HepG2 (cell line): ENCODE data around the gene GSTM4. TPM values are rescaled to one million over a fixed set of nuclear protein-coding genes. Genes with fewer than 3 reads are reported as not detected.

Experiments
- ATAC-seq: fragments of 200-7000 bp; cut with Tn5 transposase; 3 replicates; pipeline ENCODE4 v1.9.1; 2020; ENCODE audit warnings: mild to moderate bottlenecking, moderate library complexity
- BruUV-seq: library from RNA; stranded (reverse); fragments of 400-500 nt; replicated peaks from 2 replicates; lab custom pipeline; 2021; lab: Mats Ljungman, UMichigan
- CTCF ChIA-PET: fragments of 300-600 bp; formaldehyde crosslinking; extraction: SDS; loops from one replicate; lab custom pipeline; 2021; ENCODE audit warnings: low total read pairs, inconsistent platforms, low intra/inter-chr PET ratio; lab: Yijun Ruan, JAX
- POLR2A ChIA-PET: fragments of 350-600 bp; sonication (Branson Sonifier 250); formaldehyde crosslinking; loops from one replicate; lab custom pipeline; 2020; ENCODE audit warnings: antibody characterized with exemption, inconsistent platforms; lab: Yijun Ruan, JAX
- DNase-seq: peaks from one replicate; pipeline ENCODE4 v3.0.0-alpha.2; 2015; ENCODE audit warnings: low spot score
- FAIRE-seq: peaks from 3 replicates; lab custom pipeline; 2011; peaks lifted over from hg19 to GRCh38; lab: Jason Lieb, UNC
- H2AFZ ChIP-seq: one replicate; pipeline ENCODE4 v1.6.1; 2011; ENCODE audit warnings: low read length, inconsistent platforms
- H3K27ac ChIP-seq: fragments of 300-600 bp; 3 replicates; pipeline ENCODE4 v1.8.0; 2011; ENCODE audit warnings: mixed run types, mild to moderate bottlenecking, mixed read lengths, low read length, inconsistent platforms; ENCODE audit not compliant: insufficient read depth; ENCODE audit errors: extremely low read length
- H3K27me3 ChIP-seq, 2 experiments: fragments of 200-600 bp in 1 of 2; 2 replicates in 1 of 2; 3 replicates in 1 of 2; pipeline versions ENCODE4 v1.6.0 to v1.8.0; 2011; ENCODE audit warnings: low read length in 2 of 2, mild to moderate bottlenecking in 2 of 2, moderate library complexity in 2 of 2, inconsistent platforms in 1 of 2; ENCODE audit not compliant: insufficient read depth in 2 of 2, control insufficient read depth in 1 of 2
- H3K36me3 ChIP-seq, 2 experiments: fragments of 200-600 bp in 1 of 2; replicated peaks in 1 of 2; 2 replicates in 1 of 2; 3 replicates in 1 of 2; pipeline versions ENCODE4 v1.5.1 to v1.8.0; 2011; ENCODE audit warnings: low read length in 2 of 2, inconsistent platforms in 1 of 2; ENCODE audit not compliant: insufficient read depth in 2 of 2, control insufficient read depth in 1 of 2
- H3K4me1 ChIP-seq: 2 replicates; pipeline ENCODE4 v1.5.1; 2012; ENCODE audit warnings: low read length, inconsistent platforms; ENCODE audit not compliant: insufficient read depth
- H3K4me2 ChIP-seq: 2 replicates; pipeline ENCODE4 v1.6.0; 2011; ENCODE audit warnings: low read depth, low read length, inconsistent platforms
- H3K4me3 ChIP-seq, 3 experiments: fragments of 200-600 bp in 1 of 3; sonication (generic), shearing (Covaris generic) in 1 of 3; replicated peaks in 1 of 3; 2 replicates each; pipeline ENCODE4 v1.5.1; 2011 to 2016; ENCODE audit warnings: low read length in 3 of 3, inconsistent platforms in 2 of 3, low read depth in 2 of 3, mild to moderate bottlenecking in 2 of 3, control low read depth in 1 of 3, mixed read lengths in 1 of 3; ENCODE audit not compliant: insufficient read depth in 1 of 3
- H3K79me2 ChIP-seq: one replicate; pipeline ENCODE4 v1.6.1; 2011; ENCODE audit warnings: low read length, inconsistent platforms; ENCODE audit not compliant: insufficient read depth
- H3K9ac ChIP-seq: 2 replicates; pipeline ENCODE4 v1.6.0; 2011; ENCODE audit warnings: mild to moderate bottlenecking, low read depth, low read length, inconsistent platforms; ENCODE audit not compliant: insufficient read depth
- H3K9me3 ChIP-seq: 2 replicates; pipeline ENCODE4 v1.5.1; 2012; ENCODE audit warnings: mild to moderate bottlenecking, low read length
- H4K20me1 ChIP-seq: 2 replicates; pipeline ENCODE4 v1.6.0; 2011; ENCODE audit warnings: inconsistent platforms, mild to moderate bottlenecking, low read length, moderate library complexity; ENCODE audit not compliant: insufficient read depth
- FOXP1 ChIP-seq, 2 experiments: fragments of 450-650 bp in 1 of 2; IDR thresholded peaks; 2 replicates each; pipeline ENCODE4 v1.6.1; 2017 to 2018; ENCODE audit warnings: antibody characterized with exemption in 1 of 2
- NFIB ChIP-seq: sonication (generic); formaldehyde crosslinking; IDR thresholded peaks from 2 replicates; pipeline ENCODE4 v1.9.0; 2021; ENCODE audit warnings: missing genetic modification reagents, mild to moderate bottlenecking, borderline replicate concordance
- RCOR2 ChIP-seq: IDR thresholded peaks from 2 replicates; pipeline ENCODE4 v1.6.1; 2016; ENCODE audit warnings: missing biosample characterization, missing genetic modification reagents
- RFXAP ChIP-seq: sonication (generic); formaldehyde crosslinking; IDR thresholded peaks from 2 replicates; pipeline ENCODE4 v1.4.0; 2020; ENCODE audit warnings: missing genetic modification reagents, borderline replicate concordance
- TAF15 ChIP-seq: fragments of 200-400 bp; formaldehyde crosslinking; IDR thresholded peaks from one replicate; pipeline ENCODE4 v1.6.1; 2018; ENCODE audit warnings: mild to moderate bottlenecking, low read depth, low read length; ENCODE audit not compliant: poor library complexity, severe bottlenecking
- ZNF160 ChIP-seq: sonication (generic); formaldehyde crosslinking; IDR thresholded peaks from 2 replicates; pipeline ENCODE4 v1.8.0; 2022; ENCODE audit warnings: mild to moderate bottlenecking, inconsistent platforms, missing genetic modification reagents
- ZNF317 ChIP-seq: sonication (generic); formaldehyde crosslinking; IDR thresholded peaks from 2 replicates; pipeline ENCODE4 v1.5.0; 2020; ENCODE audit warnings: mild to moderate bottlenecking, missing genetic modification reagents
- ZNF672 ChIP-seq: sonication (generic); formaldehyde crosslinking; IDR thresholded peaks from 2 replicates; pipeline ENCODE4 v1.8.1; 2022; ENCODE audit warnings: missing genetic modification reagents
- ZNF841 ChIP-seq: sonication (generic); formaldehyde crosslinking; IDR thresholded peaks from 2 replicates; pipeline ENCODE4 v1.8.1; 2023; ENCODE audit warnings: missing genetic modification reagents, borderline replicate concordance
- WGBS: methylation state at CpG from one replicate; pipeline ENCODE4 v1.1.6; 2017; ENCODE audit warnings: low lambda C conversion rate; 5-methylcytosine and 5-hydroxymethylcytosine counted together
- in situ Hi-C: cut with HindIII; loops from 2 replicates; pipeline ENCODE4 v1.10.0; 2017; ENCODE audit warnings: low pct_unique_long_range_greater_than_20kb; ENCODE audit not compliant: extremely low pct_ligation_motif_present
- intact Hi-C: fragments of 100-400 bp; cut with micrococcal nuclease; formaldehyde crosslinking; loops from one replicate; pipeline ENCODE4 v1.10.0; 2022; ENCODE audit not compliant: unreplicated experiment
- polyA plus RNA-seq, 8 experiments: library from polyadenylated mRNA; depleted of rRNA in 3 of 8; stranded (reverse) in 7 of 8; unstranded in 1 of 8; fragments of >200 nt; fragmentation: Illumina TruSeq in 4 of 8; extraction: Trizol in 4 of 8; gene quantifications; 2 replicates each; pipeline versions ENCODE4 v1.2.1 to v1.2.3, GENCODE V29; 2011 to 2016; ENCODE audit warnings: low read depth in 4 of 8, missing spikeins in 1 of 8, mixed read lengths in 1 of 8; ENCODE audit not compliant: insufficient read depth in 1 of 8
- total RNA-seq, 5 experiments: library from RNA; depleted of rRNA; stranded (reverse); fragments of >200 nt; fragmentation: Illumina TruSeq; extraction: Trizol; gene quantifications; 2 replicates each; pipeline ENCODE4 v1.2.3, GENCODE V29; 2016; ENCODE audit warnings: low read depth in 1 of 5
- TF ChIP-seq, protein P1 (sequence below): sonication (generic); formaldehyde crosslinking; IDR thresholded peaks from 2 replicates; pipeline ENCODE4 v1.4.0; 2020; ENCODE audit warnings: missing genetic modification reagents
- TF ChIP-seq, protein P2 (sequence below): IDR thresholded peaks from 2 replicates; pipeline ENCODE4 v1.6.1; 2016; ENCODE audit warnings: low read depth, borderline replicate concordance
- TF ChIP-seq, protein P3 (sequence below): sonication (generic); formaldehyde crosslinking; IDR thresholded peaks from 2 replicates; pipeline ENCODE4 v1.4.0; 2020; ENCODE audit warnings: missing genetic modification reagents
- TF ChIP-seq, protein P4 (sequence below), 2 experiments: fragments of 450-650 bp in 1 of 2; sonication (generic) in 1 of 2; formaldehyde crosslinking; IDR thresholded peaks; 2 replicates each; pipeline versions ENCODE4 v1.5.0 to v1.8.0; 2020 to 2022; ENCODE audit warnings: mild to moderate bottlenecking in 1 of 2, missing genetic modification reagents in 1 of 2

Gene GSTM4
- total and polyA plus RNA-seq, 2 of the 13 experiments (the other 11 are each of a cell fraction or from before 2014, with no cell fraction given) = 25.3 to 40.8 TPM

DNA sequence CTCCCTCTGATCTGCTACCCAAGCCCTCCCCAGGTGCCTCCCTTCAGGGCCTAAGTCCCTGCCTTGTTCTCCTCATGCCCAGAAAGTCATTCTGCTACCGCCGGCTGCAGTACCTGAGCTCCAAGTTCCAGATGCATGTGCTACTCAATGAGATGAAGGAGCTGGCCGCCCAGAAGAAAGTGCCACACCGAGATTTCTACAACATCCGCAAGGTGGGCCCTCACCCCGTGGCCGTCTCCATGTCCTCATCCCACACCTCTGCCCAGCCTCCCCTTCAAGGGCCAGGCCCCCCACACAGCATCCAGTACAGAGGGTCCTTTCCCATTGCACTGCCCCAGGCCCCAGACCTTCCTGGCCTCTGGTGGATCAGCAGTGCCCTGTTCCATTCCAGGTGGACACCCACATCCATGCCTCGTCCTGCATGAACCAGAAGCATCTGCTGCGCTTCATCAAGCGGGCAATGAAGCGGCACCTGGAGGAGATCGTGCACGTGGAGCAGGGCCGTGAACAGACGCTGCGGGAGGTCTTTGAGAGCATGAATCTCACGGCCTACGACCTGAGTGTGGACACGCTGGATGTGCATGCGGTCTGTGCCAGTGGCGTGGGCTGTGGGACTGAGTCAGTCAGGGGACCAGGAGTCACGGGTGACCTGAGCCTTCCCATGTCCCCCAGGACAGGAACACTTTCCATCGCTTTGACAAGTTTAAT is 28.1 kb upstream of the GSTM4 start (continued):
- TF ChIP-seq, protein P1, sequence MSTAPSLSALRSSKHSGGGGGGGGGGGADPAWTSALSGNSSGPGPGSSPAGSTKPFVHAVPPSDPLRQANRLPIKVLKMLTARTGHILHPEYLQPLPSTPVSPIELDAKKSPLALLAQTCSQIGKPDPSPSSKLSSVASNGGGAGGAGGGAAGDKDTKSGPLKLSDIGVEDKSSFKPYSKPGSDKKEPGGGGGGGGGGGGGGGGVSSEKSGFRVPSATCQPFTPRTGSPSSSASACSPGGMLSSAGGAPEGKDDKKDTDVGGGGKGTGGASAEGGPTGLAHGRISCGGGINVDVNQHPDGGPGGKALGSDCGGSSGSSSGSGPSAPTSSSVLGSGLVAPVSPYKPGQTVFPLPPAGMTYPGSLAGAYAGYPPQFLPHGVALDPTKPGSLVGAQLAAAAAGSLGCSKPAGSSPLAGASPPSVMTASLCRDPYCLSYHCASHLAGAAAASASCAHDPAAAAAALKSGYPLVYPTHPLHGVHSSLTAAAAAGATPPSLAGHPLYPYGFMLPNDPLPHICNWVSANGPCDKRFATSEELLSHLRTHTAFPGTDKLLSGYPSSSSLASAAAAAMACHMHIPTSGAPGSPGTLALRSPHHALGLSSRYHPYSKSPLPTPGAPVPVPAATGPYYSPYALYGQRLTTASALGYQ (CRISPR knock-in tag) = no peak
- no peak for TF ChIP-seq TAF15
- no peak for TF ChIP-seq ZNF317 (CRISPR knock-in tag)
- TF ChIP-seq RFXAP (CRISPR knock-in tag) = no peak

DNA sequence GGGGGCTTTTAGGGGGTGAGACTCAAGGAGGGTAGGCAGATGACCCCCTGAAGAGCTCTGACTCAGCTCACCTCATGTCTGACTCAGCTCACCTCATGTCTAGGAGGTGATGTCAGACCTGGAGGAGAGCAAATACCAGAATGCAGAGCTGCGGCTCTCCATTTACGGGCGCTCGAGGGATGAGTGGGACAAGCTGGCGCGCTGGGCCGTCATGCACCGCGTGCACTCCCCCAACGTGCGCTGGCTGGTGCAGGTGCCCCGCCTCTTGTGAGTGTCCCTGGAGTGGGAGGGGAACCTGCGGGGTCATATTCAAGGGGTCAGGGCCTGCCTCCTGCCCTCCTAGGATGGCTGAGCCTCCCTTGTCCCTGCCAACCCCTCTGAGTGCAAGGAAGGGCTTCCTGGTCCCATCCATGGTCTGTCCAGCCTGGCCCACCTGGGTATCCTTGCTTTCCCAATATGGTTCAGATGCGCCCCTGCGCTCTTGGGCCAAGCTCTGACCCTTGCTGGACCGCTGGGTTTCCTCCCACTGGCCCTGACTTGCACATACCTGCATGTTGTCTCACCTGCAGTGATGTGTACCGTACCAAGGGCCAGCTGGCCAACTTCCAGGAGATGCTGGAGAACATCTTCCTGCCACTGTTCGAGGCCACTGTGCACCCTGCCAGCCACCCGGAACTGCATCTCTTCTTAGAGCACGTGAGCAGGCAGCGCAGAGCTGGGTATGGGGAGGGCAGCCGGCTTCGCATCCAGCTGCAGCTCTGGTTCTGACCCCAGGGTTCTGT is 27.2 kb upstream of the GSTM4 start:
- FAIRE-seq (no peak), DNase-seq (no peak), ATAC-seq (no peak)
- in situ Hi-C loops = no loop called here
- TF ChIP-seq, protein P2, sequence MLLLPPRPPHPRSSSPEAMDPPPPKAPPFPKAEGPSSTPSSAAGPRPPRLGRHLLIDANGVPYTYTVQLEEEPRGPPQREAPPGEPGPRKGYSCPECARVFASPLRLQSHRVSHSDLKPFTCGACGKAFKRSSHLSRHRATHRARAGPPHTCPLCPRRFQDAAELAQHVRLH = no peak
- TF ChIP-seq ZNF160 (CRISPR knock-in tag) = no peak
- no peak for TF ChIP-seq RCOR2
- TF ChIP-seq FOXP1 (IDR thresholded peaks at IDR 0.05) = no peak
- TF ChIP-seq FOXP1 (CRISPR knock-in tag; IDR thresholded peaks at IDR 0.05) = no peak
- TF ChIP-seq ZNF841 (CRISPR knock-in tag) = no peak
- TF ChIP-seq NFIB (CRISPR knock-in tag) = no peak
- TF ChIP-seq, protein P3, sequence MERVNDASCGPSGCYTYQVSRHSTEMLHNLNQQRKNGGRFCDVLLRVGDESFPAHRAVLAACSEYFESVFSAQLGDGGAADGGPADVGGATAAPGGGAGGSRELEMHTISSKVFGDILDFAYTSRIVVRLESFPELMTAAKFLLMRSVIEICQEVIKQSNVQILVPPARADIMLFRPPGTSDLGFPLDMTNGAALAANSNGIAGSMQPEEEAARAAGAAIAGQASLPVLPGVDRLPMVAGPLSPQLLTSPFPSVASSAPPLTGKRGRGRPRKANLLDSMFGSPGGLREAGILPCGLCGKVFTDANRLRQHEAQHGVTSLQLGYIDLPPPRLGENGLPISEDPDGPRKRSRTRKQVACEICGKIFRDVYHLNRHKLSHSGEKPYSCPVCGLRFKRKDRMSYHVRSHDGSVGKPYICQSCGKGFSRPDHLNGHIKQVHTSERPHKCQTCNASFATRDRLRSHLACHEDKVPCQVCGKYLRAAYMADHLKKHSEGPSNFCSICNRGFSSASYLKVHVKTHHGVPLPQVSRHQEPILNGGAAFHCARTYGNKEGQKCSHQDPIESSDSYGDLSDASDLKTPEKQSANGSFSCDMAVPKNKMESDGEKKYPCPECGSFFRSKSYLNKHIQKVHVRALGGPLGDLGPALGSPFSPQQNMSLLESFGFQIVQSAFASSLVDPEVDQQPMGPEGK (CRISPR knock-in tag) = no peak
- TF ChIP-seq, protein P4, sequence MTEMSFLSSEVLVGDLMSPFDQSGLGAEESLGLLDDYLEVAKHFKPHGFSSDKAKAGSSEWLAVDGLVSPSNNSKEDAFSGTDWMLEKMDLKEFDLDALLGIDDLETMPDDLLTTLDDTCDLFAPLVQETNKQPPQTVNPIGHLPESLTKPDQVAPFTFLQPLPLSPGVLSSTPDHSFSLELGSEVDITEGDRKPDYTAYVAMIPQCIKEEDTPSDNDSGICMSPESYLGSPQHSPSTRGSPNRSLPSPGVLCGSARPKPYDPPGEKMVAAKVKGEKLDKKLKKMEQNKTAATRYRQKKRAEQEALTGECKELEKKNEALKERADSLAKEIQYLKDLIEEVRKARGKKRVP (CRISPR knock-in tag; IDR thresholded peaks at IDR 0.05) = no peak
- no peak for TF ChIP-seq ZNF672
- Histone ChIP-seq H3K27me3 (no peaks in the 10 kb centered on the region), H3K36me3 (peaks cover 43 to 69% of the 10 kb centered on the region in 2 experiments), H3K4me2 (no peak overlapping the region), H3K9me3 (no peaks in the 10 kb centered on the region), H3K4me3 (no peak overlapping the region), H2AFZ (no peak overlapping the region), H3K9ac (no peak overlapping the region), H3K4me1 (peaks cover 8% of the 10 kb centered on the region), H3K79me2 (peaks cover 12% of the 10 kb centered on the region), H3K27ac (no peak overlapping the region), H4K20me1 (peaks cover 11% of the 10 kb centered on the region; the same call in 1 of the 2 replicates)
- BruUV-seq = no TSS peak
- CTCF ChIA-PET = interaction anchor here (2.9 kb wide), 1 partner anchor 83 kb away, joined by 23 read pairs; no protein-coding TSS in a partner anchor
- intact Hi-C loops = no loop called here
- WGBS = 99% methylated on average over 10 of the region's 23 CpGs
- POLR2A ChIA-PET = interaction anchor here (1.1 to 2.7 kb wide), 2 partner anchors 9 to 80 kb away, joined by 5 to 11 read pairs; partner anchors contain the start of genes AMPD2, GNAI3 and GNAT2
